SK-N-SH treated with all-trans-retinoic acid at 6 μM for 48 hours (cell line): ENCODE measurements around the gene FOXL2NB.

ENCODE experiments used
- ATAC-seq: fragments of 200-7000 bp; cut with Tn5 transposase; 3 replicates; pipeline ENCODE4 v1.9.1; 2020; ENCODE audit warnings: mild to moderate bottlenecking, moderate library complexity
- ARNTL ChIP-seq: fragments of 450-650 bp; formaldehyde crosslinking; IDR thresholded peaks from 2 replicates; pipeline ENCODE4 v1.5.0; 2020; ENCODE audit warnings: low read depth, mild to moderate bottlenecking, moderate library complexity, borderline replicate concordance
- BACH2 ChIP-seq: fragments of 250-450 bp; sonication (Bioruptor Pico); IDR thresholded peaks from 2 replicates; pipeline ENCODE4 v1.9.0; 2021; ENCODE audit warnings: mild to moderate bottlenecking, borderline replicate concordance
- CREB5 ChIP-seq: fragments of 250-450 bp; sonication (Bioruptor Pico); IDR thresholded peaks from 2 replicates; pipeline ENCODE4 v1.5.1; 2020; ENCODE audit warnings: low read depth, mild to moderate bottlenecking, moderate library complexity
- CSDC2 ChIP-seq: fragments of 250-450 bp; sonication (Bioruptor Pico); IDR thresholded peaks from 2 replicates; pipeline ENCODE4 v1.5.0; 2020; ENCODE audit warnings: mild to moderate bottlenecking, moderate library complexity
- CSRNP3 ChIP-seq: fragments of 250-450 bp; sonication (Bioruptor Pico); IDR thresholded peaks from 2 replicates; pipeline ENCODE4 v1.5.1; 2021; ENCODE audit warnings: mild to moderate bottlenecking, moderate library complexity
- ESRRG ChIP-seq: fragments of 250-450 bp; sonication (Bioruptor Pico); IDR thresholded peaks from 2 replicates; pipeline ENCODE4 v1.6.1; 2021; ENCODE audit warnings: mild to moderate bottlenecking
- GLIS3 ChIP-seq: fragments of 250-450 bp; sonication (Bioruptor Pico); IDR thresholded peaks from 2 replicates; pipeline ENCODE4 v1.5.0; 2020; ENCODE audit warnings: mild to moderate bottlenecking, moderate library complexity
- ISL1 ChIP-seq: fragments of 250-450 bp; sonication (Bioruptor Pico); IDR thresholded peaks from 2 replicates; pipeline ENCODE4 v2.1.2; 2022; ENCODE audit warnings: mild to moderate bottlenecking, moderate library complexity
- OSR1 ChIP-seq: fragments of 250-450 bp; sonication (Bioruptor Pico); IDR thresholded peaks from 2 replicates; pipeline ENCODE4 v1.8.0; 2022; ENCODE audit warnings: moderate library complexity, mild to moderate bottlenecking, inconsistent platforms
- PATZ1 ChIP-seq: fragments of 250-450 bp; sonication (Bioruptor Pico); IDR thresholded peaks from 2 replicates; pipeline ENCODE4 v1.8.0; 2020; ENCODE audit warnings: mild to moderate bottlenecking, moderate library complexity, borderline replicate concordance
- POU6F1 ChIP-seq: fragments of 250-450 bp; sonication (Bioruptor Pico); IDR thresholded peaks from 2 replicates; pipeline ENCODE4 v1.8.0; 2021; ENCODE audit warnings: low read depth, mild to moderate bottlenecking, moderate library complexity, borderline replicate concordance
- PPARA ChIP-seq: fragments of 250-450 bp; sonication (Bioruptor Pico); IDR thresholded peaks from 2 replicates; pipeline ENCODE4 v1.5.0; 2020; ENCODE audit warnings: mild to moderate bottlenecking, borderline replicate concordance
- RARB ChIP-seq: fragments of 250-450 bp; sonication (Bioruptor Pico); IDR thresholded peaks from 2 replicates; pipeline ENCODE4 v1.8.0; 2021; ENCODE audit warnings: mild to moderate bottlenecking, moderate library complexity
- SNAI2 ChIP-seq: fragments of 250-450 bp; sonication (Bioruptor Pico); IDR thresholded peaks from 2 replicates; pipeline ENCODE4 v1.5.0; 2020; ENCODE audit warnings: mild to moderate bottlenecking, moderate library complexity
- TCF4 ChIP-seq: fragments of 250-450 bp; sonication (Bioruptor Pico); IDR thresholded peaks from 2 replicates; pipeline ENCODE4 v1.8.0; 2021; ENCODE audit warnings: mild to moderate bottlenecking, moderate library complexity, borderline replicate concordance
- TOX ChIP-seq: fragments of 250-450 bp; sonication (Bioruptor Pico); IDR thresholded peaks from 2 replicates; pipeline ENCODE4 v1.8.0; 2021; ENCODE audit warnings: mild to moderate bottlenecking, moderate library complexity, borderline replicate concordance
- TSHZ2 ChIP-seq: fragments of 250-450 bp; sonication (Bioruptor Pico); IDR thresholded peaks from 2 replicates; pipeline ENCODE4 v1.5.0; 2020; ENCODE audit warnings: mild to moderate bottlenecking, moderate library complexity
- ZC3H10 ChIP-seq: fragments of 250-450 bp; sonication (Bioruptor Pico); IDR thresholded peaks from 2 replicates; pipeline ENCODE4 v1.5.1; 2021; ENCODE audit warnings: mild to moderate bottlenecking, moderate library complexity
- ZFP3 ChIP-seq: fragments of 250-450 bp; sonication (Bioruptor Pico); IDR thresholded peaks from 2 replicates; pipeline ENCODE4 v1.5.0; 2020; ENCODE audit warnings: mild to moderate bottlenecking, moderate library complexity
- ZFP30 ChIP-seq: fragments of 450-650 bp; formaldehyde crosslinking; IDR thresholded peaks from 2 replicates; pipeline ENCODE4 v1.5.0; 2022; ENCODE audit warnings: mild to moderate bottlenecking, moderate library complexity
- ZNF70 ChIP-seq: fragments of 450-650 bp; formaldehyde crosslinking; IDR thresholded peaks from 2 replicates; pipeline ENCODE4 v1.5.0; 2020; ENCODE audit warnings: mild to moderate bottlenecking, moderate library complexity
- ZNF8 ChIP-seq: fragments of 450-650 bp; formaldehyde crosslinking; IDR thresholded peaks from 2 replicates; pipeline ENCODE4 v1.5.0; 2020; ENCODE audit warnings: mild to moderate bottlenecking, moderate library complexity

Gene FOXL2NB

DNA sequence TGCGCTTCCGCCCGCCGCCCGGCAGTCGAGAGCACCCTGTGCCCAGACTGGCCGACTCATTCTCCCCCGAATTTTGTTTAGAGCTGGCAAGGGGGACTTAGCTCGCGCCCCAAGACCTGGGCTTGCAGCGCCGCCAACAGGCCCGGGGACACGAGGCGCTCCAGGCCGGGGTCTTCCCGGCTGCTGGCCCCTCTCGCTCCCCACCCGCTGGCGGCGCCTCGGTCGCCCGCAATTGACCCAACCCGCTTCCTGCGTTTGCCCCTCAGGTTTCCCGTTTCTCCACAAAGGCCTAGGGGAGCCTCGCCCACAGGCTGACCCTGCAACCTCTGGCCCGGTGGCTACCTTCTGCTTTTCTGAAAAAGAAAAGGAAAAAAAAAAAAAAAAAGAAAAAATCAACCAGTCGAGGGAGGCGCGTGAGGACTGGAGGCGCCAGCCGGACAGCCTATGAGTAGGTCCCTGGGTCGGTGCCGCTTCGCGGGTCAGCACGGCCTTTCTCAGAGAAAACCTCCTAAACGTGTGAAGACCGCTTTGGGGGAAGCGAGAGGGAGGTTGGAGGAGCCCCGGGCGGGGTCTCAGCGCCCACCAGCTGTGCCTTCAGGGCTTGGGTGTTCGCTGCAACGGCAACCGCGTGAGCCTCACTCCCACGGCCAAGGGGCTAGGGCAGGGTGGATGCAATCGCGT is 7.3 kb upstream of the FOXL2NB start:
- no peak for TF ChIP-seq CSDC2
- TF ChIP-seq TCF4 (CRISPR knock-in tag), result no peak
- TF ChIP-seq ZC3H10, result no peak
- no peak for TF ChIP-seq PATZ1
- TF ChIP-seq CREB5, result no peak
- no peak for TF ChIP-seq RARB
- TF ChIP-seq ARNTL (CRISPR knock-in tag), result no peak
- no peak for TF ChIP-seq ZNF70 (CRISPR knock-in tag)
- TF ChIP-seq ZFP30, result no peak
- TF ChIP-seq PPARA (CRISPR knock-in tag), result no peak
- TF ChIP-seq TOX (CRISPR knock-in tag), result no peak
- TF ChIP-seq ISL1 (CRISPR knock-in tag), result no peak
- no peak for TF ChIP-seq OSR1 (CRISPR knock-in tag)
- TF ChIP-seq ESRRG (CRISPR knock-in tag), result no peak
- TF ChIP-seq, all 23 proteins: peak for 0
- no peak for ATAC-seq

DNA sequence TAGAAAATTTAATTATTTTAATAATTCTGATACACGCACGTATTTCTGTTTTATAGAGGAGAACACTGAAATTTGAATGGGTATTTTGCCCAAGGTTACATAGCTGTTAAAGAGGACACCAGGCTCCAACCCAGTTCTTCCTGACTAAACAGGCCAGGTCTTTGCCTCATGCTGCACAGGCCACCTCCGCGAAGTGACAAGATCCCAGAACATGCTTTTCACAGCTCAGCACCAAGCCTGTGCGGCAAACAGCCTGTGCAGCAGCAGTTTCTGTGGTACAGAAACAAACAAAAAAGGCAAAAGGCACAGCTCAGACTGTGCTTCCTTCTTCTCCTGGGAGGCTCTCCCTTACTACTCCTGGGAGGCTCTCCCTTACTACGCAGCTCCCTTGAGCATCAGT is 6.6 kb upstream of the FOXL2NB start:
- no peak for TF ChIP-seq SNAI2
- TF ChIP-seq OSR1 (CRISPR knock-in tag), result no peak
- no peak for TF ChIP-seq ZC3H10
- no peak for TF ChIP-seq ZNF8 (CRISPR knock-in tag)
- no peak for TF ChIP-seq POU6F1 (CRISPR knock-in tag)
- no peak for TF ChIP-seq GLIS3 (CRISPR knock-in tag)
- TF ChIP-seq PATZ1, result no peak
- no peak for TF ChIP-seq BACH2 (CRISPR knock-in tag)
- no peak for TF ChIP-seq ZFP30
- TF ChIP-seq TOX (CRISPR knock-in tag), result no peak
- TF ChIP-seq ZNF70 (CRISPR knock-in tag), result no peak
- TF ChIP-seq ZFP3 (CRISPR knock-in tag), result no peak
- TF ChIP-seq CSDC2, result no peak
- no peak for TF ChIP-seq TSHZ2 (CRISPR knock-in tag)
- TF ChIP-seq TCF4 (CRISPR knock-in tag), result no peak
- no peak for TF ChIP-seq RARB
- TF ChIP-seq CSRNP3, result no peak
- ATAC-seq, result no peak
